VCaP (cell line): Measurements from ENCODE around the gene ACVRL1.

Source experiments
- H3K27ac ChIP-seq: fragments of 450-650 bp; 2 replicates; pipeline ENCODE4 v1.5.1; 2017
- TF ChIP-seq, protein P1 (sequence below): fragments of 450-650 bp; conservative IDR thresholded peaks from 2 replicates; pipeline ENCODE4 v1.5.1; 2017; ENCODE audit warnings: mild to moderate bottlenecking, moderate library complexity

The ACVRL1 gene

DNA sequence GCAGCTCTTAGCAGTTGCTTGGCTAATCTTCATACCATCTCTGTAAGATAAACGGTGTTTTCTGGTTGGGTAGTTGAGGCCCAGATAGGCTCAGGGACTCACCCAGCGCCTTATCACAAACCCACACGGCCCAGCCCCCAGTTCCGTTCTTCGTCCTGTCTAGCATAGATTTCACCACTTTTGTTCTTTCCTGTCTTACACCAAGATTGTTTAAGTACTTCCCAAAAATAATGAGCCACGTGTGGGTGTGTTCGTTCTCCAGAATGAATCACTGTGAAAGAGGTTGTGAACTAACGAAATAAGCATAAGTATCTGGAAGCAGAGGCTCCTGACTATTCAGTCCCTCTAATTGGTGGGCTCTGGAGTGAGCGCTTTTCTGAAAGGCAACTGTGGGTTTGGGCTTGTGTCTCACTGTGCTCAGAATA, 65.6 kb downstream of the ACVRL1 start:
- TF ChIP-seq, protein P1, sequence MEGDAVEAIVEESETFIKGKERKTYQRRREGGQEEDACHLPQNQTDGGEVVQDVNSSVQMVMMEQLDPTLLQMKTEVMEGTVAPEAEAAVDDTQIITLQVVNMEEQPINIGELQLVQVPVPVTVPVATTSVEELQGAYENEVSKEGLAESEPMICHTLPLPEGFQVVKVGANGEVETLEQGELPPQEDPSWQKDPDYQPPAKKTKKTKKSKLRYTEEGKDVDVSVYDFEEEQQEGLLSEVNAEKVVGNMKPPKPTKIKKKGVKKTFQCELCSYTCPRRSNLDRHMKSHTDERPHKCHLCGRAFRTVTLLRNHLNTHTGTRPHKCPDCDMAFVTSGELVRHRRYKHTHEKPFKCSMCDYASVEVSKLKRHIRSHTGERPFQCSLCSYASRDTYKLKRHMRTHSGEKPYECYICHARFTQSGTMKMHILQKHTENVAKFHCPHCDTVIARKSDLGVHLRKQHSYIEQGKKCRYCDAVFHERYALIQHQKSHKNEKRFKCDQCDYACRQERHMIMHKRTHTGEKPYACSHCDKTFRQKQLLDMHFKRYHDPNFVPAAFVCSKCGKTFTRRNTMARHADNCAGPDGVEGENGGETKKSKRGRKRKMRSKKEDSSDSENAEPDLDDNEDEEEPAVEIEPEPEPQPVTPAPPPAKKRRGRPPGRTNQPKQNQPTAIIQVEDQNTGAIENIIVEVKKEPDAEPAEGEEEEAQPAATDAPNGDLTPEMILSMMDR = no peak
- no peak overlapping the region for H3K27ac ChIP-seq
